Measurements from ENCODE around the gene KCTD4.
A peak's percentile ranks its signal among the peaks of the same experiment; 100 is the strongest.
"Not testable (repeated sequence)": the region's sequence is repeated elsewhere in the genome, so short reads cannot be mapped to it uniquely, and the experiment has no call there.

KCTD4 gene

GRCh38 chr13:45196622-45197021 is 4.2 kb downstream of the KCTD4 start:
- H3K9me3 Mint-ChIP-seq, result no peaks in the 10 kb centered on the region
- ATAC-seq, result no peak
- H3K4me3 Mint-ChIP-seq, result no peak overlapping the region
- peaks cover 28% of the 10 kb centered on the region for H3K36me3 Mint-ChIP-seq
- no peaks in the 10 kb centered on the region for H3K27me3 Mint-ChIP-seq
- no peak overlapping the region for H3K27ac Mint-ChIP-seq
- H3K4me1 Mint-ChIP-seq, result peaks cover 23% of the 10 kb centered on the region

- Mint-ChIP-seq H3K4me3 (no peak overlapping the region), H3K9me3 (no peaks in the 10 kb centered on the region), H3K4me1 (peaks cover 23% of the 10 kb centered on the region), H3K27me3 (no peaks in the 10 kb centered on the region), H3K27ac (no peak overlapping the region), H3K36me3 (peaks cover 24% of the 10 kb centered on the region)
- ATAC-seq, result no peak
Observed at GRCh38 chr13:45196096-45196495, 4.7 kb downstream of the KCTD4 start.

- no peak overlapping the region for H3K27ac Mint-ChIP-seq
- no peak for ATAC-seq
- H3K4me3 Mint-ChIP-seq, result no peak overlapping the region
- H3K9me3 Mint-ChIP-seq, result no peaks in the 10 kb centered on the region
- peaks cover 17% of the 10 kb centered on the region for H3K36me3 Mint-ChIP-seq
- no peaks in the 10 kb centered on the region for H3K27me3 Mint-ChIP-seq
- H3K4me1 Mint-ChIP-seq, result peaks cover 23% of the 10 kb centered on the region
Observed at GRCh38 chr13:45195421-45195820, 5.4 kb downstream of the KCTD4 start.

- ATAC-seq, result no peak
- no peaks in the 10 kb centered on the region for H3K9me3 Mint-ChIP-seq
- no peak overlapping the region for H3K4me3 Mint-ChIP-seq
- H3K4me1 Mint-ChIP-seq, result peaks cover 16% of the 10 kb centered on the region
- H3K36me3 Mint-ChIP-seq, result peaks cover 7% of the 10 kb centered on the region
- no peaks in the 10 kb centered on the region for H3K27me3 Mint-ChIP-seq
- H3K27ac Mint-ChIP-seq, result no peak overlapping the region
Observed at GRCh38 chr13:45194081-45194939, 6.5 kb downstream of the KCTD4 start.

GRCh38 chr13:45191874-45192273 is 9.0 kb downstream of the KCTD4 start:
- Mint-ChIP-seq H3K36me3 (peaks cover 11% of the 10 kb centered on the region), H3K27ac (no peak overlapping the region), H3K4me3 (no peak overlapping the region), H3K27me3 (no peaks in the 10 kb centered on the region), H3K9me3 (no peaks in the 10 kb centered on the region), H3K4me1 (peaks cover 10% of the 10 kb centered on the region)
- ATAC-seq, result no peak

GRCh38 chr13:45189511-45189910 is 11.3 kb downstream of the KCTD4 start:
- not testable (repeated sequence) for H3K4me1 Mint-ChIP-seq, ATAC-seq, H3K27ac Mint-ChIP-seq, H3K27me3 Mint-ChIP-seq, H3K9me3 Mint-ChIP-seq, H3K4me3 Mint-ChIP-seq
- peaks cover 11% of the 10 kb centered on the region for H3K36me3 Mint-ChIP-seq

- not testable (repeated sequence) for H3K27me3 Mint-ChIP-seq, H3K4me3 Mint-ChIP-seq, ATAC-seq, H3K27ac Mint-ChIP-seq, H3K9me3 Mint-ChIP-seq
- H3K4me1 Mint-ChIP-seq, result peaks cover 10% of the 10 kb centered on the region
- peaks cover 16% of the 10 kb centered on the region for H3K36me3 Mint-ChIP-seq
Observed at GRCh38 chr13:45189077-45189476, 11.8 kb downstream of the KCTD4 start.

- no peak for ATAC-seq
- Mint-ChIP-seq H3K4me1 (peaks cover 27% of the 10 kb centered on the region), H3K36me3 (peaks cover 35% of the 10 kb centered on the region)
Observed at GRCh38 chr13:45185286-45185685, 15.6 kb downstream of the KCTD4 start.

GRCh38 chr13:45184693-45185092 is 16.2 kb downstream of the KCTD4 start:
- Mint-ChIP-seq H3K4me3 (no peak overlapping the region), H3K27me3 (no peaks in the 10 kb centered on the region), H3K27ac (peak overlapping the region; percentile 13), H3K4me1 (peaks cover 27% of the 10 kb centered on the region), H3K9me3 (no peaks in the 10 kb centered on the region), H3K36me3 (peaks cover 35% of the 10 kb centered on the region)
- peak; percentile 50 for ATAC-seq

More at GRCh38 chr13:45185286-45185685, 15.6 kb downstream of the KCTD4 start:
- Mint-ChIP-seq H3K4me3 (no peak overlapping the region), H3K27ac (peak overlapping the region; percentile 13), H3K27me3 (no peaks in the 10 kb centered on the region), H3K9me3 (no peaks in the 10 kb centered on the region)

- H3K4me3 Mint-ChIP-seq, result no peak overlapping the region
- H3K27ac Mint-ChIP-seq, result no peak overlapping the region
- peaks cover 51% of the 10 kb centered on the region for H3K36me3 Mint-ChIP-seq
- no peaks in the 10 kb centered on the region for H3K9me3 Mint-ChIP-seq
- ATAC-seq, result no peak
- no peaks in the 10 kb centered on the region for H3K27me3 Mint-ChIP-seq
- H3K4me1 Mint-ChIP-seq, result peaks cover 53% of the 10 kb centered on the region
Observed at GRCh38 chr13:45180713-45181601, 19.9 kb downstream of the KCTD4 start.

GRCh38 chr13:45180303-45180702 is 20.5 kb downstream of the KCTD4 start:
- H3K4me1 Mint-ChIP-seq, result peaks cover 53% of the 10 kb centered on the region
- H3K9me3 Mint-ChIP-seq, result no peaks in the 10 kb centered on the region
- ATAC-seq, result no peak
- H3K27me3 Mint-ChIP-seq, result no peaks in the 10 kb centered on the region
- H3K36me3 Mint-ChIP-seq, result peaks cover 56% of the 10 kb centered on the region
- H3K4me3 Mint-ChIP-seq, result no peak overlapping the region
- H3K27ac Mint-ChIP-seq, result no peak overlapping the region

- Mint-ChIP-seq H3K4me3 (no peak overlapping the region), H3K27ac (no peak overlapping the region), H3K27me3 (no peaks in the 10 kb centered on the region), H3K9me3 (no peaks in the 10 kb centered on the region), H3K4me1 (peaks cover 52% of the 10 kb centered on the region), H3K36me3 (peaks cover 58% of the 10 kb centered on the region)
- no peak for ATAC-seq
Observed at GRCh38 chr13:45179428-45179827, 21.4 kb downstream of the KCTD4 start.

- H3K4me1 Mint-ChIP-seq, result peaks cover 45% of the 10 kb centered on the region
- no peaks in the 10 kb centered on the region for H3K9me3 Mint-ChIP-seq
- ATAC-seq, result no peak
- H3K27me3 Mint-ChIP-seq, result no peaks in the 10 kb centered on the region
- H3K4me3 Mint-ChIP-seq, result no peak overlapping the region
- H3K27ac Mint-ChIP-seq, result no peak overlapping the region
- peaks cover 51% of the 10 kb centered on the region for H3K36me3 Mint-ChIP-seq
Observed at GRCh38 chr13:45178349-45179162, 22.3 kb downstream of the KCTD4 start.

GRCh38 chr13:45174478-45174877 is 26.4 kb downstream of the KCTD4 start:
- Mint-ChIP-seq H3K9me3 (peaks cover 2% of the 10 kb centered on the region), H3K4me3 (no peak overlapping the region), H3K27ac (no peak overlapping the region), H3K4me1 (peaks cover 54% of the 10 kb centered on the region), H3K27me3 (no peaks in the 10 kb centered on the region), H3K36me3 (peaks cover 64% of the 10 kb centered on the region)
- no peak for ATAC-seq

GRCh38 chr13:45168555-45168930 is 32.3 kb downstream of the KCTD4 start:
- Mint-ChIP-seq H3K27me3 (no peaks in the 10 kb centered on the region), H3K9me3 (peaks cover 2% of the 10 kb centered on the region), H3K4me1 (peaks cover 27% of the 10 kb centered on the region), H3K27ac (no peak overlapping the region), H3K36me3 (peaks cover 52% of the 10 kb centered on the region), H3K4me3 (no peak overlapping the region)
- ATAC-seq, result no peak
